Activated T-helper 1 cell treated with anti-CD3 and anti-CD28 coated beads, Interleukin-12 subunit alpha, Interleukin-12 subunit beta, Interleukin-2, Interleukin-4 antibody, amounts not matched to agents 30 ng/mL and 10 ng/mL and 1 ng/mL, durations not matched to agents 14 hours and 24 hours and 36 hours (primary cell): ENCODE results near the gene LPCAT4. TPM values are rescaled to one million over a fixed set of nuclear protein-coding genes. Genes with fewer than 3 reads are reported as not detected.
A peak's percentile ranks its signal among the peaks of the same experiment; 100 is the strongest.

Experiments used
- DNase-seq: peaks from one replicate; pipeline ENCODE4 v3.0.0; 2021; ENCODE audit warnings: low spot score
- H3K27ac Mint-ChIP-seq: one replicate; pipeline ENCODE4 v1.8.0; 2021; ENCODE audit warnings: mild to moderate bottlenecking, mixed read lengths
- H3K27me3 Mint-ChIP-seq: one replicate; pipeline ENCODE4 v1.8.0; 2022; ENCODE audit warnings: mild to moderate bottlenecking, moderate library complexity, mixed read lengths; ENCODE audit not compliant: insufficient read depth
- H3K36me3 Mint-ChIP-seq: one replicate; pipeline ENCODE4 v1.8.0; 2021; ENCODE audit warnings: low read depth, mixed read lengths
- H3K4me1 Mint-ChIP-seq: one replicate; pipeline ENCODE4 v1.8.0; 2021; ENCODE audit warnings: low read depth, mixed read lengths
- H3K4me3 Mint-ChIP-seq: one replicate; pipeline ENCODE4 v1.8.0; 2021; ENCODE audit warnings: mild to moderate bottlenecking, moderate library complexity, mixed read lengths
- H3K9me3 Mint-ChIP-seq: one replicate; pipeline ENCODE4 v1.8.0; 2021; ENCODE audit warnings: mixed read lengths
- intact Hi-C: fragments of 100-400 bp; cut with micrococcal nuclease; formaldehyde crosslinking; loops from one replicate; pipeline ENCODE4 v1.15.1; 2024
- total RNA-seq: library from RNA; stranded (reverse); gene quantifications from 2 replicates; pipeline ENCODE4 v1.2.3, GENCODE V29; 2022

The LPCAT4 gene
- total RNA-seq, 1 donor from 2014 or later = 80.8 TPM

GRCh38 chr15:34374816-34375215, 7.8 kb upstream of the LPCAT4 start:
- Mint-ChIP-seq H3K27ac (no peak overlapping the region), H3K4me1 (peaks cover 7% of the 10 kb centered on the region), H3K9me3 (no peaks in the 10 kb centered on the region), H3K4me3 (no peak overlapping the region), H3K27me3 (no peaks in the 10 kb centered on the region), H3K36me3 (peaks cover 8% of the 10 kb centered on the region)
- no peak for DNase-seq
- intact Hi-C loops = no loop called here

- Mint-ChIP-seq H3K9me3 (no peaks in the 10 kb centered on the region), H3K27me3 (no peaks in the 10 kb centered on the region), H3K27ac (no peak overlapping the region), H3K36me3 (peaks cover 6% of the 10 kb centered on the region), H3K4me3 (no peak overlapping the region), H3K4me1 (peaks cover 9% of the 10 kb centered on the region)
- no peak for DNase-seq
- intact Hi-C loops = no loop called here
These were observed 7.0 kb upstream of the LPCAT4 start for GRCh38 chr15:34373951-34374350.

GRCh38 chr15:34370643-34371042, 3.6 kb upstream of the LPCAT4 start:
- Mint-ChIP-seq H3K27me3 (no peaks in the 10 kb centered on the region), H3K9me3 (no peaks in the 10 kb centered on the region), H3K36me3 (peaks cover 3% of the 10 kb centered on the region), H3K4me1 (peaks cover 21% of the 10 kb centered on the region), H3K27ac (no peak overlapping the region), H3K4me3 (no peak overlapping the region)
- no peak for DNase-seq
- intact Hi-C loops = no loop called here

- intact Hi-C loops = no loop called here
- H3K4me3 Mint-ChIP-seq = peak overlapping the region; percentile 39
- H3K9me3 Mint-ChIP-seq = no peaks in the 10 kb centered on the region
These were observed 3.1 kb upstream of the LPCAT4 start for GRCh38 chr15:34370129-34370528.

GRCh38 chr15:34366271-34367065, 528 bp downstream of the LPCAT4 start:
- Mint-ChIP-seq H3K4me1 (peaks cover 39% of the 10 kb centered on the region), H3K4me3 (peak overlapping the region; percentile 98), H3K36me3 (peaks cover 13% of the 10 kb centered on the region), H3K9me3 (no peaks in the 10 kb centered on the region), H3K27ac (peak overlapping the region; percentile 95), H3K27me3 (no peaks in the 10 kb centered on the region)
- DNase-seq = peak; percentile 46
- intact Hi-C loops = loop anchor here (1.0 to 10.0 kb wide), 11 partner anchors 23 to 302 kb away; partner anchors contain the start of genes EMC7, GOLGA8A, GOLGA8B and KATNBL1

More at GRCh38 chr15:34370129-34370528, 3.1 kb upstream of the LPCAT4 start:
- Mint-ChIP-seq H3K27me3 (no peaks in the 10 kb centered on the region), H3K4me1 (peaks cover 26% of the 10 kb centered on the region), H3K27ac (no peak overlapping the region), H3K36me3 (peaks cover 3% of the 10 kb centered on the region)
- no peak for DNase-seq

- peak overlapping the region; percentile 69 for H3K27ac Mint-ChIP-seq
- no peaks in the 10 kb centered on the region for H3K27me3 Mint-ChIP-seq
- H3K36me3 Mint-ChIP-seq = peaks cover 19% of the 10 kb centered on the region
- H3K4me1 Mint-ChIP-seq = peaks cover 39% of the 10 kb centered on the region
- intact Hi-C loops = loop anchor here (1.0 to 10.0 kb wide), 5 partner anchors 31 to 301 kb away; partner anchors contain the start of gene EMC7
- no peak for DNase-seq
- H3K4me3 Mint-ChIP-seq = peak overlapping the region; percentile 98
- H3K9me3 Mint-ChIP-seq = no peaks in the 10 kb centered on the region
These were observed 1.2 kb downstream of the LPCAT4 start for GRCh38 chr15:34365836-34366235.

- Mint-ChIP-seq H3K4me3 (peak overlapping the region; percentile 98), H3K36me3 (peaks cover 22% of the 10 kb centered on the region), H3K27me3 (no peaks in the 10 kb centered on the region), H3K27ac (peak overlapping the region; percentile 69), H3K9me3 (no peaks in the 10 kb centered on the region), H3K4me1 (peaks cover 37% of the 10 kb centered on the region)
- intact Hi-C loops = loop anchor here (10.0 kb wide), 1 partner anchor 300 kb away; no protein-coding TSS in a partner anchor
- DNase-seq = no peak
These were observed 1.7 kb downstream of the LPCAT4 start for GRCh38 chr15:34365091-34365825.

GRCh38 chr15:34364041-34364440, 3.0 kb downstream of the LPCAT4 start:
- DNase-seq = no peak
- H3K27ac Mint-ChIP-seq = no peak overlapping the region
- H3K4me1 Mint-ChIP-seq = peaks cover 30% of the 10 kb centered on the region
- intact Hi-C loops = loop anchor here (10.0 kb wide), 1 partner anchor 299 kb away; no protein-coding TSS in a partner anchor
- H3K9me3 Mint-ChIP-seq = no peaks in the 10 kb centered on the region
- H3K4me3 Mint-ChIP-seq = no peak overlapping the region
- no peaks in the 10 kb centered on the region for H3K27me3 Mint-ChIP-seq
- H3K36me3 Mint-ChIP-seq = peaks cover 30% of the 10 kb centered on the region

GRCh38 chr15:34362047-34362773, 4.8 kb downstream of the LPCAT4 start:
- no peaks in the 10 kb centered on the region for H3K9me3 Mint-ChIP-seq
- peaks cover 24% of the 10 kb centered on the region for H3K4me1 Mint-ChIP-seq
- no peak overlapping the region for H3K27ac Mint-ChIP-seq
- no peak for DNase-seq
- intact Hi-C loops = loop anchor here (10.0 kb wide), 1 partner anchor 297 kb away; no protein-coding TSS in a partner anchor
- no peak overlapping the region for H3K4me3 Mint-ChIP-seq
- H3K27me3 Mint-ChIP-seq = no peaks in the 10 kb centered on the region
- peaks cover 37% of the 10 kb centered on the region for H3K36me3 Mint-ChIP-seq

- H3K9me3 Mint-ChIP-seq = no peaks in the 10 kb centered on the region
- H3K27ac Mint-ChIP-seq = no peak overlapping the region
- intact Hi-C loops = loop anchor here (10.0 kb wide), 1 partner anchor 296 kb away; no protein-coding TSS in a partner anchor
These were observed 5.7 kb downstream of the LPCAT4 start for GRCh38 chr15:34361278-34361677.

GRCh38 chr15:34360298-34360697, 6.7 kb downstream of the LPCAT4 start:
- Mint-ChIP-seq H3K4me1 (peaks cover 15% of the 10 kb centered on the region), H3K27ac (no peak overlapping the region), H3K4me3 (no peak overlapping the region), H3K27me3 (no peaks in the 10 kb centered on the region), H3K36me3 (peaks cover 41% of the 10 kb centered on the region), H3K9me3 (no peaks in the 10 kb centered on the region)
- intact Hi-C loops = loop anchor here (10.0 kb wide), 1 partner anchor 295 kb away; no protein-coding TSS in a partner anchor
- no peak for DNase-seq

More at GRCh38 chr15:34361278-34361677, 5.7 kb downstream of the LPCAT4 start:
- no peaks in the 10 kb centered on the region for H3K27me3 Mint-ChIP-seq
- peaks cover 24% of the 10 kb centered on the region for H3K4me1 Mint-ChIP-seq
- no peak overlapping the region for H3K4me3 Mint-ChIP-seq
- peaks cover 37% of the 10 kb centered on the region for H3K36me3 Mint-ChIP-seq
- no peak for DNase-seq

- H3K4me1 Mint-ChIP-seq = peaks cover 12% of the 10 kb centered on the region
- H3K36me3 Mint-ChIP-seq = peaks cover 42% of the 10 kb centered on the region
- no peaks in the 10 kb centered on the region for H3K27me3 Mint-ChIP-seq
- intact Hi-C loops = no loop called here
- H3K27ac Mint-ChIP-seq = no peak overlapping the region
- H3K9me3 Mint-ChIP-seq = no peaks in the 10 kb centered on the region
- no peak for DNase-seq
- H3K4me3 Mint-ChIP-seq = no peak overlapping the region
These were observed 7.6 kb downstream of the LPCAT4 start for GRCh38 chr15:34359416-34359815.
